ENCODE measurements around the gene TMEM232. TPM values are rescaled to one million over a fixed set of nuclear protein-coding genes. Genes with fewer than 3 reads are reported as not detected.

The TMEM232 gene
- total and polyA plus RNA-seq, 2 donors (not counting 3 experiments of a cell fraction or from before 2014, with no cell fraction given), result 0.17 to 0.38 TPM

DNA sequence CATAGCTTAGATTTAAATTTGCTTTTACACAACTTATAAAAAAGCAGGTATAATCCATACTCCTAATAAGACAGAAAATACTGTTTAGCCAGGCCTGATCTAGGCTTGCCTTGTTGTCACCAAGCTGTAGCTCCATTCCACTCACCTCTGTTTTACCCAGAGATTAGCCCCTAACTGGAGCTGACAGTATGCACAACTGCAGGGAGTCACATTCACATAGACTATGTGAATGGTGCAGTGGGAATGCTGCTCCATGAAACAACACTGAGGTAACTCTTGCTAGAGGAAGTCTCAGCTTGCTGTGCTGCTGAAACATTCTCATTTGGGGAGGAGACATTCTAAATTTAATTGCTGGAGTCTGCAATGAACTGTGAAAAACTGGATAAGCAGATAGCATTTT, 209.1 kb downstream of the TMEM232 start:
- H3K79me2 ChIP-seq (ENCODE audit: control insufficient read depth, insufficient read depth, low read length), result no peaks in the 10 kb centered on the region
- no peak overlapping the region for H3K4me3 ChIP-seq (replicated peaks in 1 of 3; ENCODE audit: insufficient read depth in 1 of 3, low read depth in 1 of 3, low read length in 3 of 3)
- DNase-seq (ENCODE audit: low read depth, low spot score) (no peak), FAIRE-seq (no peak)
- no peak overlapping the region for H2AFZ ChIP-seq (ENCODE audit: low read depth, low read length)
- no peaks in the 10 kb centered on the region for H3K9me1 ChIP-seq (replicated peaks; ENCODE audit: control insufficient read depth, extremely low read depth, insufficient read depth, low read length)
- dilution Hi-C loops (cut with MboI; ENCODE audit: extremely low pct_ligation_motif_present, low sequenced_read_pairs) (no loop called here), intact Hi-C loops (cut with micrococcal nuclease) (loop anchor here (5.0 kb wide), 1 partner anchor 1835 kb away; no protein-coding TSS in a partner anchor)
- POLR2A ChIA-PET, result no interaction called here
- H3K4me1 ChIP-seq (ENCODE audit: control insufficient read depth, extremely low read depth, insufficient read depth, low read length), result no peaks in the 10 kb centered on the region
- H3K27me3 ChIP-seq (ENCODE audit: control insufficient read depth in 2 of 2, insufficient read depth in 2 of 2, low read length in 2 of 2), result no peaks in the 10 kb centered on the region
- H3K4me2 ChIP-seq (ENCODE audit: insufficient read depth, low read length), result no peak overlapping the region
- H3K9me3 ChIP-seq (replicated peaks; ENCODE audit: control insufficient read depth, insufficient read depth, low read length), result no peaks in the 10 kb centered on the region
- H4K20me1 ChIP-seq (replicated peaks; ENCODE audit: control insufficient read depth, extremely low read depth, insufficient read depth, low read length), result no peaks in the 10 kb centered on the region
- BruUV-seq (replicated peaks), result no TSS peak
- CTCF ChIA-PET, result no interaction called here
- H3K9ac ChIP-seq (replicated peaks; ENCODE audit: extremely low read depth, insufficient read depth, low read length), result no peak overlapping the region
- no peak overlapping the region for H3K27ac ChIP-seq (ENCODE audit: insufficient read depth, low read depth, low read length)
- no peak for TF ChIP-seq POLR2A (IDR thresholded peaks at IDR 0.05; ENCODE audit: low read depth, low read length)
- no peak for TF ChIP-seq GATA2 (IDR thresholded peaks at IDR 0.05; ENCODE audit: insufficient read depth, insufficient read length, low read depth, low read length)
- TF ChIP-seq, protein P1, sequence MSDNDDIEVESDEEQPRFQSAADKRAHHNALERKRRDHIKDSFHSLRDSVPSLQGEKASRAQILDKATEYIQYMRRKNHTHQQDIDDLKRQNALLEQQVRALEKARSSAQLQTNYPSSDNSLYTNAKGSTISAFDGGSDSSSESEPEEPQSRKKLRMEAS (IDR thresholded peaks at IDR 0.05; ENCODE audit: insufficient read depth, insufficient read length), result no peak
- TF ChIP-seq, protein P2, sequence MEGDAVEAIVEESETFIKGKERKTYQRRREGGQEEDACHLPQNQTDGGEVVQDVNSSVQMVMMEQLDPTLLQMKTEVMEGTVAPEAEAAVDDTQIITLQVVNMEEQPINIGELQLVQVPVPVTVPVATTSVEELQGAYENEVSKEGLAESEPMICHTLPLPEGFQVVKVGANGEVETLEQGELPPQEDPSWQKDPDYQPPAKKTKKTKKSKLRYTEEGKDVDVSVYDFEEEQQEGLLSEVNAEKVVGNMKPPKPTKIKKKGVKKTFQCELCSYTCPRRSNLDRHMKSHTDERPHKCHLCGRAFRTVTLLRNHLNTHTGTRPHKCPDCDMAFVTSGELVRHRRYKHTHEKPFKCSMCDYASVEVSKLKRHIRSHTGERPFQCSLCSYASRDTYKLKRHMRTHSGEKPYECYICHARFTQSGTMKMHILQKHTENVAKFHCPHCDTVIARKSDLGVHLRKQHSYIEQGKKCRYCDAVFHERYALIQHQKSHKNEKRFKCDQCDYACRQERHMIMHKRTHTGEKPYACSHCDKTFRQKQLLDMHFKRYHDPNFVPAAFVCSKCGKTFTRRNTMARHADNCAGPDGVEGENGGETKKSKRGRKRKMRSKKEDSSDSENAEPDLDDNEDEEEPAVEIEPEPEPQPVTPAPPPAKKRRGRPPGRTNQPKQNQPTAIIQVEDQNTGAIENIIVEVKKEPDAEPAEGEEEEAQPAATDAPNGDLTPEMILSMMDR (IDR thresholded peaks at IDR 0.05; ENCODE audit: extremely low read depth in 1 of 2, insufficient read depth in 1 of 2, low read depth in 1 of 2, low read length in 2 of 2), result no peak
- no peak for TF ChIP-seq MYC (IDR thresholded peaks at IDR 0.05; ENCODE audit: low read depth, low read length)
- TF ChIP-seq POLR2AphosphoS5 (IDR thresholded peaks at IDR 0.05; ENCODE audit: insufficient read depth, low read depth, low read length), result no peak
- TF ChIP-seq FOS (IDR thresholded peaks at IDR 0.05; ENCODE audit: borderline replicate concordance, insufficient read depth, low read length), result no peak
- TF ChIP-seq JUN (IDR thresholded peaks at IDR 0.05; ENCODE audit: borderline replicate concordance, insufficient read depth, insufficient read length, low read depth), result no peak
- TF ChIP-seq EZH2 (IDR thresholded peaks at IDR 0.05; ENCODE audit: borderline replicate concordance, low read depth, low read length, severe bottlenecking), result no peak
- no peaks in the 10 kb centered on the region for H3K36me3 ChIP-seq (ENCODE audit: control insufficient read depth in 2 of 2, extremely low read depth in 1 of 2, insufficient read depth in 2 of 2, low read length in 2 of 2)
